HG02852 (cell line): Measurements from ENCODE around the gene C3orf62.
"Not testable (repeated sequence)": the region's sequence is repeated elsewhere in the genome, so short reads cannot be mapped to it uniquely, and the experiment has no call there.

Experiments used
- ATAC-seq: cut with Tn5 transposase; IDR thresholded peaks from one replicate; pipeline ENCODE4 v1.9.1; 2021; ENCODE audit warnings: mild to moderate bottlenecking, moderate library complexity; ENCODE audit not compliant: unreplicated experiment

Gene C3orf62

DNA sequence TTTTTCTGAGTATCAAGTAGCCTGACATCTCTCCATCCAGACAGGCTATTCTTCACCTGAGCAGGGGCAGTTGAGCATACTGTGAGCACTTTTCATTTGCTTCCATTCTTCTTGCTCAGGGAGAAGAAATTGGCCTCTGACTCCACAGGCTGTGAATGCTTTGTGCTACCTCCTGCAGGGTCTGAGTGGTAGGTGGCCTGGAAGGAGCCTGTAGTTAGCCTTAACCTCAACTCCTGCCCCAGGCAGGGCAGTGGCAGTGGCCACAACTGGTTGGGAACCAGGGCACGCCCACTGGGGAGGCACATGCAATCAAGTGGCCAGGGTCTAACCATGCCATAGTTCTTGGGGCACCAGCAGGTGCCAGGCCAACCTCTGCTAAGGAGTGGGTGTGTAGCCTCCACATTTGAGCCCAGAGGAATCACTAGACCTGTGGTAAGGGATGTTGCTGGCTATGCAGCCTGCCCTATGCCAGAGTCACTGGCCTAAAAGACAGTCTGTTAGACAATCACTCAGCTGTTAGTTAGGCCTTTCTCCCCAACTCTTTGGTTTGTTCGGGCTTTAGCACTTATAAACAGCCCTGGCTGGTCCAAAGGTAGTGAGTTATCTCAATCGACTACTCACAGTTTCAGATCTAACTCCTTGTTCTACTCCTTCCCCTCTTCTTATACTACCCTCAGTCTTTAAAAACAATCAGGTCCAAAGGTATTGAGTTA, 7.4 kb downstream of the C3orf62 start:
- no peak for ATAC-seq

DNA sequence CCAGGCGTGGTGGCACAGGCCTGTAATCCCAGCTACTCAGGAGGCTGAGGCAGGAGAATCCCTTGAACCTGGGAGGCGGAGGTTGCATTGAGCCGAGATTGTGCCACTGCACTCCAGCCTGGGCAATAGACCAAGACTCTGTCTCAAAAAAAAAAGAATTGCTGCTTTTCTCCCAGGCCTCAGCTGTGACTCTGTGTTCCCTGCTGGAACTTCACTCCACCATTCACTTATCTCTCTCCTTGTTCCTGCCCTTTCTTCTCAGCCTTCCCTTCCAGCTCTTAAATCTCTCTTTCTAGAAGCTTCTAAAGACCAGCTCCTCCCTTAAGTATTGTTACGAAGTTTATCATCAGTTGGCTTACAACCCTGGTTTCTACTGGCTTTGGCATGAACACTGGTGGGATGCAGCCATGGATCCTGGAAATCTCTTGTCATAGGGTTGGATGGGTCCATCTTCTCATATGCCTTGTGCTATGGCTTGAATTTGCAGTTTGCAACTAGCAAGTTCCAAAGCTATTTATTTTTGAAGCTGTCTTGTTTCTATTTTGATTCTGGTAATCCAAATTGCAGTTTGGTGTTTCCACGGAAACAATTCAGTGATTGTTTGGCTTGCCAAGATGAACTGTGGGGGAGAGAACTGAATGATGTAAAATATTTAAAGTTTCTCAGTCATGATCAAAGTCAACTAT, 10.5 kb downstream of the C3orf62 start:
- ATAC-seq, result no peak

DNA sequence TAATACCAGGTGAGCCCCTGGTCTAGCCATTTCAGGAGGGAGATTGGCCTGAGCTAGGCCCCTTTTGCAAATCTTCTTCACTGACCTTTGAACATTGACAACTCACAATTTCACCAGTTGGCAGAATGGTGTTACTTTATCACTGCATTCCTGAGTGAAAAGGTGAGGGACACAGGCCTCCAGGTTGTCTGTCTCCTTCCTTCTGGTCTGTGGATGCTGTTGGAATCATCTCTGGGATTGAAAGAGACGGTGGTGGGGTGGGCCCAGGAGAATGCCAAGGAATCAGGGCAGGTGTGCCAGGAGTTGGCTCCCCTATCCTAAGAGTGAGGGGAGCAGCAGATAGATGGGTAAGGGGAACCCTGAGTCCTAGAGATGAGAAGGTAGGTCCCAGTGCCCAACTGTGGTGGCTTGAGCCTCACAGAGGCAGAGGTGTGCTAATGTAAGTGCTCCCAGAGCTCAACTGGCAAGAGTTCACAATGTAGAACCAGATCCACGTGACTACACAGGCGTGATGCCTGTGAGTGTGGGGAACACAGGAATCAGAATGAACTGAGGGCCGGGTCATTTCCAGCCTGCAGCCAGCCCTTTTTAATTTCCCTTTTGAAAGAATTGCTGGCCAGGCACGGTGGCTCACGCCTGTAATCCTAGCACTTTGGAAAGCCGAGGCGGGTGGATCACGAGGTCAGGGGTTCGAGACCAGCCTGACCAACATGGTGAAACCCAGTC, 11.2 kb downstream of the C3orf62 start:
- ATAC-seq, result no peak

DNA sequence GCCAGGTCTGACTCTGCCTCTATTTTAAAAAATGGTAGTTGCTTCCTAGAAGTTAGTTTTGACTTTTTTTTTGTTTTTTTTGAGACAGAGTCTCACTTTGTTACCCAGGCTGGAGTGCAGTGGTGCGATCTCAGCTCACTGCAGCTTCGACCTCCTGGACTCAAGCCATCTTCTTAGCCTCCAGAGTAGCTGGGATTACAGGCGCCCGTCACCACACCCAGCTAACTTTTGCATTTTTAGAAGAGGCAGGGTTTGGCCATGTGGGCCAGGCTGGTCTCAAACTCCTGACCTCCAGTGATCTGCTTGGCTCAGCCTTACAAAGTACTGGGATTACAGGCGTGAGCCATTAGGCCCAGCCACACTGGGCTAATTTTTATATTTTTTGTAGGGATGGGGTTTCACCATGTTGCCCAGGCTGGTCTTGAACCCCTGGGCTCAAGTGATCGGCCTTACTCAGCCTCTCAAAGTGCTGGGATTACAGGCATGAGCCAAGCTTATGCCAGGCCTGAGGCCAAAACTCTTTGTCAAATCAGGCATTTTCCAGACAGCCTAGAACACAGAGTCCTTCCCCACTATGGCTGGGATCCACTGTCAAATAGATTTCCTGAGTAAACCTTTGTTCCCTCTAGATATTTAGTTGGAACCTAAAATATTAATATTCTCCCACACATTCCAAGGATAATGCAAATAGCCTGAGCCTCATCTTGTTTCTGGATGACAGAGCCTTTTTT, 13.7 kb downstream of the C3orf62 start:
- ATAC-seq, result no peak

DNA sequence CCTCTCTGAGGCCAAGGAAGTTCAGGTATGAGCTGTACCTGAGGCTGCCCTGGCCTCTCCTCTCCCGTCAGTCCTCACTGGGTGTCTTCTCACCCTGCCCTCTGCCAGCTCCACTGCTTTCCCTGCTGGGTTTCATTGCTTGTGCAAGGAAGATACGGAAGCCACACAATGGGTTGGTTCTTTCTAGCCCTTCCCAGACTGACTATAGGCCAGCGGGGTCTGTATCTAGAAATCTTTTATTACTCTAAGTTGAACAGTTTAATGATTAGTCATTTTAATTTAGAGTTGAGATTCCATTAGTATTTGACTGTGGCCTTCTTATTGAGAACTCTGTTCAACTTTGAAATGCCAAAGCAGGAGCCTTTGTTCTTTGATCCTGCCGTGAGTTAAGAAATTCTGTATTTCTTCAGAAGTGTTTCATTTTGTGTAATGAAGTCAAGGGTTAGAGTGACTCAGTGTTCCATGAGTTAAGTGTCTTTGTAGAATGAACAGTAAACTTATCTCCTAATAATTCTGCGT, 16.2 kb downstream of the C3orf62 start:
- no peak for ATAC-seq

DNA sequence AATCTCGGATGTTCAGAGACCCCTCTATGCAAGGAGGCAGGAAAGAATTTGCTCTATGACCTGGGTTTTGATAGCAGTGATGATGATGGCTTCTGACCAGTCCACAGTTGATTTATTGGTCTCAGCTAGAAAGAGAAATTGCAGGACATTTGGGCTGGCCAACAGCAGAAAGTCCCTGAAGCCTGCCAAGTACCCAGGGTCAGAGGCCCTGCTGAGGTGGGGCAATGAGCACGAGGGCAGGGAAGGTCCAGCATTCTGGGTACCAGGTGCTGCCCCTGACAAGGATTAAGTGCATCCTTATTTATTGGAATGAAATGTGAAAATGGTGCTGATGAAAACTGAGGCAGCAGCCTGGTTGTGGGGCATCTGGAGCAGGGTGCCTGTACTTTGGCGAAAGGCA, 19.8 kb downstream of the C3orf62 start:
- ATAC-seq, result no peak

DNA sequence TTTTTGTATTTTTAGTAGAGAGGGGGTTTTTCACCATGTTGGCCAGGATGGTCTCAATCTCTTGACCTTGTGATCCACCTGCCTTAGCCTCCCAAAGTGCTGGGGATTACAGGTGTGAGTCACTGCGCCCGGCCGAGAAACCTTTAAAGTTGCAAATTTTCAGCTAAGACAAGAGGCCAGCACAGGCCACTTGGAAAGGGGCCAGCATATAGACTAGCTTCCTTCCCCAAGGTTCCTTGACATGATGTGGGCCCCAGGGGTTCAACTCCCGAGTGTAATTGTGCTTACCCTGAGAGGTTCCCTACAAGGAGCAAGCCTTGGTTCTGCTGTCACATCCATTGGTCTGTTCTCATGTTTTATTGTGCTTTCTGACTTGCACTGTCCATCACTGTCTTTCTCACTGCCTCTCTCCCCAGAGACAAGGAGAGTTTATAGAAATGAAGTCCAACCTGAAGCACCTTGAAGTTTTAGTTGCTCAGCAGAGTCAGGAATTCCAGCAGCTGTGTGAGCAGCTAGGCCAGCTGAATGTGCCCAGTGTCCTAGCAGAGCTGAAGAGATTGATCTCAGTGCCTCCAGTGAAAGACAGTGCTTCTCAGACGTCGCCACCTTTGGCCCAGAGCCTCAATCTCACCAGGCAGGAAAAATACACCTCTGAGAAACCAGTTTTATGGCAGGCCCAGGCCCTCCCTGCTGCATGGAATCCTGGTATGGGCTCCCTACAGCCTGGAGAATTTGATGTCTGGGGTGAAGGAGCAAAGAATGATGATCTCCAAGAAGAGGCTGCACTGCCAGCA, 21.1 kb downstream of the C3orf62 start:
- no peak for ATAC-seq

DNA sequence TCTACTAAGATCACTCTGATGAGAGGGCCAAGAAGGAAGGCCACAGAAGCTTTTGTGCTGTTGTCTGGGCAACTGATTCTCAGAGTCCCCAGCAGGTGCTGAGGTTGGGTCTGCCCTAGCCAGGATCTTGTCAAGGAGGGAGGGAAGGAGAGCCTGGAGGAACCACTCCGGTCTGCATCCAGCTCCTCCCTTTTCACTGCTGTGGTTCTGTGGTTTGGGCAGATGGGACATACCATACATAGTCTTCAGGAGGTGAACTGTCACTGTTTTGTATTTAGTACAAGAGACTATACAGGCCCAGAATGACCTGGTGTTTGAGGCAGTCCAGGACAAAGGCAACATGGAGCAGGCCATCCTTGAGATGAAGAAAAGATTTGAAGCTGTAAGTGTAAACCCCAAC, 21.9 kb downstream of the C3orf62 start:
- no peak for ATAC-seq

DNA sequence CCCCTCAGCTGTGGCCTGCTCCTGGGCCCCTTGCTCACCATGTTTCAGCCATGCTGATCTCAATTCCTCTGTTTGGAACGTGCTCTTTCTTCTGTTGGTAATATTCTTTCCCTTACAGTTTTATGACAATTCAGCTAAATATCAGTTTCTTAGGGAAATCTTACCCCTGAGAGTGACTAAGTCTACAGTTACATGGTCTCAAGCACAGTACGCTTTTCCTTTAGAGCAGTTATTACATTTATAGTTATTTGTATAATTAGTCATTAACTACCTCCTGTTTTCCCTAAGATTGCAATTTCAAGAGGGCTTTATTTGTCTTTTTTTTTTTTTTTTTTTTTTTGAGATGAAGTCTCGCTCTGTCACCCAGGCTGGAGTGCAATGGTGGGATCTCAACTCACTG, 23.5 kb downstream of the C3orf62 start:
- no peak for ATAC-seq

DNA sequence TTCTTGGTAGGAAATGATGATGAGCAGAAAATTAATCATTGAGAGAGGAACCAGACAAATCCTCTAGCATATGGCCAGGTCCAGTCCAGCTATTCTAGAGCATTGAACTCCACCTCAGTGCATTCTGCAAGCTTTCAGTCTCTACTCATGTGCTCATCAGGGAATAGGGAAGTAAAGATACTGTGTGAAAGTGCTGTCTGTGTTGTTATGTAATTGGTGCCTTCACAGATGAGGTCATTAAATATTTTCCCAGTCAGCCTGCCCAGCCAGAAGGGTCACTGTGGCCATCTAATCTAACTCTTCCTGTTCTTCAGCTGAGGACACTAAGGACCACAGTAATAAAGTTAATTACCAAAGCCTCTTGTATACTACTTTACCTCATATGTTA, 28.2 kb downstream of the C3orf62 start:
- no peak for ATAC-seq

DNA sequence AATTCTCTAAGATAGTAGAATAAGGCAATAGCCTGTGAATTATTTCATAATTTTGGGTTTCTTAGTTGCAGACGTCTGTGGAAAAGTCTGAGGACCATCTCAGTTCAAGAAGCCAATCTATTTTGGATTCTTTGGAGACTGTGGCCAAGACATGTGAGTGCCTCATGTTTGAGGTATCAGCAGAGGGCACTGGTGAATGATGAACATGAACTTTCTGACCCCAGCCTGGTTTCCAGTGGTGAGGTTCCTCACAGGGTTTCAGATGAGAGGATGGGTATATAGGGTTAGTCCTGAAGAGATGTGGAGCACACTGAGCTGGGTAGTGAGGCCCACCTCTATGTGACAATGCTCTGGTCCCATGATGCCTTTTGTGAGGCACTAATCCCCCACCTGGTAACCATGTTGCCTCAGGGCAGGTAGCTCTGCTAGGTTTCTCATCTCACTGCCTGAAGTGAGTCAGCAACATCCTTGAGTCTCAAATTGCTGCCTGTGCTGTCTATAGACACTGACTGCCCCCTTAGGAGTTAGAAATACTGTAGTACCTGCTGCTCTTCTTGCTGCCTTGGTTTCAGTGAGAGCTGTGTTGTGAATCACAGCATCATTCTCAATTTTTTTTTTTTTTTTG, 32.3 kb downstream of the C3orf62 start:
- no peak for ATAC-seq

DNA sequence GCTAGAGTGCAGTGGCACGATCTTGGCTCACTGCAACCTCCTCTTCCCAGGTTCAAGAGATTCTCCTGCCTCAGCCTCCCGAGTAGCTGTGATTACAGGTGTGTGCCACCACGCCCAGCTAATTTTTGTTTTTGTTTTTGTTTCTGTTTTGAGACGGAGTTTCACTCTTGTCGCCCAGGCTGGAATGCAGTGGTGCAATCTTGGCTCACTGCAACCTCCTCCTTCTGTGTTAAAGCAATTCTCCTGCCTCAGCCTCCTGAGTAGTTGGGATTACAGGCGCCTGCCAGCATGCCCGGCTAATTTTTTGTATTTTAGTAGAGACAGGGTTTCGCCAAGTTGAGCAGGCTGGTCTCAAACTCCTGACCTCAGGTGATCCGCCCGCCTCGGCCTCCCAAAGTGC, 36.9 kb downstream of the C3orf62 start:
- ATAC-seq, result not testable (repeated sequence)

DNA sequence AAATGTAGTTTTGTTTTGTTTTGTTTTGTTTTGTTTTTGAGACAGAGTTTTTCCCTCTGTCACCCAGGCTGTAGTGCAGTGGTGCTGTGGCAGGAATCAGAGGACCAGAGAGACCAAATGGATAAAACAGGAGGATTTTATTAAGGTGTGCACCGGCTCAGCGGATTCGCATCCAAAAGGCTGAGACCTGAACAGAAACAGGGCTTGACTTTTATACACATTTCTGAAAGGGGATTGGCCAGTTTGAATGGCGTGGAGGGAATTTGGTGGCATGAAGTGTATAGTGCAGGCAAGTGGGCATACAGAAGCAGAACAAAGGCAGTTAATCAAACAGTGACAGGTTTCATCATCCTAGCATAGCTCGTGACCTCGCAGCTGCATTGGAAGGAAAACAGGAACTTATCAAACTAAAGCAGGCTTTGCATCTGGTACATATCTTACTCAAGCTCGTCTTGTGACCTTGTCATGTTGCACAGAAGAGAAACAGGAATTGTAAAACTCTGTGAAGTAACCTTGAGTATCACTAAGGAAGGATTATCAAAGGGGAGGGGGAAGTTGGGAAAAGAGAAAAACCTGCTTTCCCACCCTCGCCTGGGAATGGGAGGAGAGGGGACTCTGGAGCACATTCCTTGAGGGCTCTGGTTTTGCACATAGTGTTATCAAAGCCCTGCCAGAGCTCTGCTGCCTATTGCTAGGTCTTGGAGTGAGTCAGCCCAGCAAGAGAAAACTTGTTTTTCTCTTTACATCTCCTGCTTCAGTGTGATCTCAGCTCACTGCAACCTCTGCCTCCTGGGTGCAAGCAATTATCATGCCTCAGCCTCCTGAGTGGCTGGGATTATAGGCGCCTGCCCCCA, 38.5 kb downstream of the C3orf62 start:
- ATAC-seq, result no peak

DNA sequence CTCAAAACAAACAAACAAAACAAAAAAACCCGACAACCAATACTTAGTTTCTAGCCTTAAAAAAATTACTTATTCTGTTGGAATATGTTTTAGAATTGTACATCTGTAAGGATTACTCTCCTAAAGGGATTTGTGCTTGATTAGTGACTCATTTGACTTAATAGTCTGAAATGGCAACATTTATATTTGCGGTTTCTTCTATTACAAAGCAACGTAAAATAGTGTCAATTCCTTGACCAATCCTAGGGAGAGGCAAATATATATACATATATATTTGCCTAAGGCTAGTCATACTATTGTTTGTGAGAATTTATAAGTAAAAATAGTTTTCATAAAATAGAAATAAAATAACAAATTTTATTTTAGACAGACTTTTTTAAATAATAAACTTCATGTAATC, 39.7 kb downstream of the C3orf62 start:
- ATAC-seq, result no peak

DNA sequence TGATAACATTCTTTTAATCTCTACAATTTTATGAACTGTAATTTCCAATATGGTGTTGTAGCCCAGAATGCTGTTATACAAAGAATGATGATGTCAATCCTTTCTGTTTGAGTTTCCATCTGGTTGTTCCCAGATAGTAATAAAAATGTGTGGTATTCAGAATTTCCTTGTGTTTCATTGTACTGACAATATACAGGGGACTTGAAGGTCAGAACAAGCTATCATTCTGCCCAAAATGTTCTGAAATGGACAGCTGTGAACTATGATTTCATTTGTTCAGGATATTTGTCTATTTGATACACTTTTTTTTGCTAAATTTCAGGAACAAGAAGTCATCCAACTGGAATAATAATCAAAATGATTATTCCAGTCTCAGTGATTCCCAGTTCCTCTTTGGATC, 40.8 kb downstream of the C3orf62 start:
- ATAC-seq, result no peak

DNA sequence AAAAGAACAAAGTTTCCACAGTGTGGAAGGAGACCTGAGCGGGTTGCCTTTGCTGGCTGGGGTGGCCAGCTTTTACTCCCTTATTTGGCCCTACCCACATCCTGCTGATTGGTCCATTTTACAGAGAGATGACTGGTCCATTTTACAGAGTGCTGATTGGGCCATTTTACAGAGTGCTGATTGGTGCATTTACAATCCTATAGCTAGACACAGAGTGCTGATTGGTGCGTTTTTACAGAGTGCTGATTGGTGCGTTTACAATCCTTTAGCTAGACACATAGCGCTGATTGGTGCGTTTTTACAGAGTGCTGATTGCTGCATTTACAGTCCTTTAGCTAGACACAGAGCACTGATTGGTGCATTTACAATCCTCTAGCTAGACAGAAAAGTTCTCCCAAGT, 48.2 kb downstream of the C3orf62 start:
- not testable (repeated sequence) for ATAC-seq

DNA sequence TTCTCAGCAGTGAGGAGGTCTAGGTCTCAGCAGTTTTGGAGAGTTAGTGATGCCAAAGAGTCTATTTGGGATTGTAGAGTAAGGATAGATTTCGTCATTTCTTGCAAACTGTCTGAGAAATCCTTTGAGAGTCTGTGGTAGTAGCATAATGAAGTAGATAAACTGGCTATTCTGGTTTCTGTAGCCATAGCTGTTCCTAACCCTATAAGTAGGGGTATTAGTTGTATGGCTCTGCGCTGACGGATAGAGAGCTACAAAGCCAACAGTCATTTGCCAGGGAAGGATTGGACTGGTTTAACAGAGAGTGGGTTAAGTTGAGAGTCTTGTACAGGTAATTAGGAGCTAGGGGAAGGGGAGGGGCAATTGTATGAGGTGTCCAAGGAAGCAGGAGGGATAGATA, 55.0 kb downstream of the C3orf62 start:
- no peak for ATAC-seq

DNA sequence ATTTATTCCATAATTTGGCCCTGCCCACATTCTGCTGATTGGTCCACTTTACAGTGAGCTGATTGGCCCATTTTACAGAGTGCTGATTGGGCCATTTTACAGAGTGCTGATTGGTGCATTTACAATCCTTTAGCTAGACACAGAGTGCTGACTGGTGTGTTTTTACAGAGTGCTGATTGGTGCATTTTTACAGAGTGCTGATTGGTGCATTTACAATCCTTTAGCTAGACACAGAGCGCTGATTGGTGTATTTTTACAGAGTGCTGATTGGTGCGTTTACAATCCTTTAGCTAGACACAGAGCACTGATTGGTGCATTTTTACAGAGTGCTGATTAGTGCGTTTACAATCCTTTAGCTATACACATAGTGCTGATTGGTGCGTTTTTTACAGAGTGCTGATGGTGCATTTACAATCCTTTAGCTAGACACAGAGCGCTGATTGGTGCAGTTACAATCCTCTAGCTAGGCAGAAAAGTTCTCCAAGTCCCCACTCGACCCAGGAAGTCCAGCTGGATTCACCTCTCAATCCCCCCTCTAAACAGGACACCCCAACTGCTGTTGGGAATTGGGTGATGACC, 56.0 kb downstream of the C3orf62 start:
- not testable (repeated sequence) for ATAC-seq

DNA sequence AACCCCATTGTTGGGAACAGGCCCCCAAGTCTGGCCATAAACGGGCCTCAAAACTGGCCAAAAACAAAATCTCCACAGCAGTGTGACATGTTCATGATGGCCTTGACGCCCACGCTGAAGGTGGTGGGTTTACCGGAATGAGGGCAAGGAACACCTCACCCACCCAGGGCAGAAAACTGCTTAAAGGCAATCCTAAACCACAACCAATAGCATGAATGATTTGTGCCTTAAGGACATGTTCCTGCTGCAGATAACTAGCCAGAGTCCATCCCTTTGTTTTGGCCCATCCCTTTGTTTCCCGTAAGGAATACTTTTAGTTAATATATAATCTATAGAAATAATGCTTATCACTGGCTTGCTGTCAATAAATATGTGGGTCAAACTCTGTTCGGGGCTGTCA, 57.9 kb downstream of the C3orf62 start:
- no peak for ATAC-seq
